Fibroblast of the conjunctiva (primary cell): ENCODE results near the gene CD24.

Experiments used
- DNase-seq: peaks from one replicate; pipeline ENCODE4 v3.0.0-alpha.2; 2010; ENCODE audit warnings: low read depth

Gene CD24

DNA sequence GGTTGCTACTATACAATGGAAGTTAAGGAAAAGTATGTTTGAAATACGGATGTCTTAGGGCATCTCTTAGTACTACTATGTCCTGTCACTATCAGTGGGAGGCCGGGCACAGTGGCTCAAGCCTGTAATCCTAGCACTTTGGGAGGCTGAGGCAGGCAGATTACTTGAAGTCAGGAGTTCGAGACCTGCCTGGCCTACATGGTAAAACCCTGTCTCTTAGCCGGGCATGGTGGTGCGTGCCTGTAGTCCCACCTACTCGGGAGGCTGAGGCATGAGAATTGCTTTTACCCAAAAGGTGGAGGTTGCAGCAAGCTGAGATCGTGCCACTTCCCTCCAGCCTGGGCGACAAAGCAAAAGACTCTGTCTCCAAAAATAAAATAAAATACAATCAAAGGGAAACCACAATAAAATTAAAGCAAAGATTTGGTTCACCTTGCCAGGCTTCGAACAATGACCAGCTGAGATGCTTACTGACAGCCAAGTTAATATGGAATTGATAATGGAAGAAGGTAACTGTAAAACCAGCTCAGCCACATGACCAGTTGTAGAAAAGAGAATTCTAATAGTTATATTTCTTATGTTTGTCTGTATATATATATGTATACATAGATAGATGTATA is 6.5 kb downstream of the CD24 start:
- DNase-seq: no peak

DNA sequence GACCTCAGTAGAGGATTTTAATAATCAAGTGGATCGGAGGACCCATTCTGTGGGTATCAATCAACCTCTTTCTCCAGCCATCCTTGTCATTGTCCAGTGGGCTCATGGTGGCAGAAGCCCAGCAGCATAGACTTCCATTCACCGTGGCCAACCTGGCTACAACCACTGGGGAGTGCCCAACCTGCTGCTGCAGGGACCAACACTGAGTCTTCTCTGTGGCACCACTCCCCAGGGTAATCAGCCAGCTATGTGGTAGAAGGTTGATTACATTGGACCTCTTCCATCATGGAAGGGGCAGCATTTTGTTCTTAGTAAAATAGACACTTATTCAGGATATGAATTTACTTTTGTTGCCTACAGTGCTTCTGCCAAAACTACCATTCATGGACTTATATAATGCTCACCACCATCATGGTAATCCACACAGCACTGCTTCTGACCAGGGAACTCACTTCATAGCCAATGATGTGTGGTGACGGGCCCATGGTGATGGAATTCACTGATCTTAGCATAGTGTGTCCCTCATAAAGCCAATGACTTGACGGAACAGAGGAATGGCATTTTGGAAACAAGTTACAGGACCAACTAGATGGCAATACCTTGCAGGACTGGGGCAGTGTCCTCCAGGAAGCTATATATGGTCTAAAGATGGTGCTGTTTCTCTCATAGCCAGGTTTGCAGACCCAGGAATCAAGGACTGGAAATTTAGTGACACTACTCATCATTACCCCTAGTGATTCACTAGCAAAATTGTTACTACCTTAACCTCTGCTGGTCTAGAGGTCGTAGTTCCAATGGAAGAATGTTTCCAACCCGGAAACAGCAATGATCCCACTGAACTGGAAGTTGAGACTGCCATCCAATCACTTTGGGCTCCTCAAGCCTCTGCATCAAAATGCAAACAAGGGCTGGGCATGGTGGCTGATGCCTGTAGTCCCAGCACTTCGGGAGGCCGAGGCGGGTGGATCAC is 7.6 kb downstream of the CD24 start:
- DNase-seq: no peak

DNA sequence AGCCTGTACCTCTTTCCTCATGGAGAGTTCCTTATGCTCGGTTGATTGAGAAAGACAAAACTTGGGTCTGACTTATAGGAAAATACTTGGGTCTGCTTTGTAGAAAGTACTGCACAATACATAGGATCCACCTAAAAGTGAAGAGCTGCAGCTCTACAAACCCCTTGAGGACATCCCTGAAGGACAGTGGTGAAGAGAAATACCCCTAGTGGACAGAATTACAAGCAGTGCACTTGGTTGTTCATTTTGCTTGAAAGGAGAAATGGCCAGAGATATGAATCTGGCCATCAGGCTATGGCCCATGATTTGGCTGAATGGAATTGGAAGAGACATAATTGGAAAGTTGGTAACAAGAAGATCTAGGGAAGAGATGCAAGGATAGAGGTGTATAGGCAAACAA is 8.3 kb downstream of the CD24 start:
- DNase-seq: no peak

DNA sequence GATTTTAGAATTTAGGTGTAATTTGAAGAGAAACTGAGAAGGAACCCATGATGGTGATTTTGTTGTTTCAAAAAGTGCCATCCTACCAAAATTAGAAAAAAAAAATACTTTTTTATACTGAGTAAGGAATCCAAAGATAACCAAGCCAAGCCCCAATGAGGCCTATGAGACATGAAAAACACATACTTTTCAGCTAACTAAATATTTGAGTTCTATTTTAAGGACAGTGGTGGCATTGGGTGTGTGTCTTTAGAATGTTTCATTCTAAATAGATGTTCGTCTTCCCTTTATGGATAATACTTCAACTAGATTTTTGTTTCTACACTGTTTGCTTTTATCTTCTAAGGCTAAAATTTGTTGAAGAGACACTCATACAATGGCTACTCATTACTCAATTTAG is 9.6 kb downstream of the CD24 start:
- no peak for DNase-seq

DNA sequence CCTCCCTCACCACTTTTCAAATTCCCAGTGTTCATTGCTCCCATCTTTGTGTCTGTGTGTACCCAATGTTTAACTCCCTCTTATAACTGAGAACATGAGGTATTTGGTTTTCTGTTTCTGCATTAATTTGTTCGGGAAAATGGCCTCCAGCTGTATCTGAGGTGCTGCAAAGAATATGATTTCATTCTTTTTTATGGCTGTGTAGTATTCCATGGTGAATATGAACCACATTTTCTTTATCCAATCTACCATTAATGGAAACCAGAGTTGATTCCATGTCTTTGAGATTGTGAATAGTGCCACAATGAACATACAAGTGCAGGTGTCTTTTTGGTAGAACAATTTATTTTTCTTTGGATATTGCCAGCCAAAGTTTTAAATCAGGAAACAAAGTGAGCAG is 10.4 kb downstream of the CD24 start:
- DNase-seq: no peak

DNA sequence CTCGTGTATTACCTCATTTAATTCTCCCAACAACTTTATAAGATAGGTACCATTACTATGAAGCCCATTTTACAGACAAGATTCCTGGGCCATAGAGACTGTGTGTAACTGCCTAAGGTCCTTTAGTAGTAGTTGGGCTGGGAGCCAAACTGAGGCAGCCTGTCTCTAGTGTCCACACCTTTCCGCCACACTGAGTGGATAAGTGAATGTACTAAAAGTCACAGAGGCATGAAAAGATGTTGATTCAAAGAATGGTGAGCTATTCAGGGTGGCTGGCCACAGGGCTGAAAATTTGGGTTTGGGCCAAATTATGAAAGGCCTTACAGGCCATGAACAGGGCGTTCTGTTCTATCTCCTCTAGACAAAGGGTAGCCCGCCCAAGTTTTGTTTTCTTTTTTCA is 11.0 kb downstream of the CD24 start:
- no peak for DNase-seq

DNA sequence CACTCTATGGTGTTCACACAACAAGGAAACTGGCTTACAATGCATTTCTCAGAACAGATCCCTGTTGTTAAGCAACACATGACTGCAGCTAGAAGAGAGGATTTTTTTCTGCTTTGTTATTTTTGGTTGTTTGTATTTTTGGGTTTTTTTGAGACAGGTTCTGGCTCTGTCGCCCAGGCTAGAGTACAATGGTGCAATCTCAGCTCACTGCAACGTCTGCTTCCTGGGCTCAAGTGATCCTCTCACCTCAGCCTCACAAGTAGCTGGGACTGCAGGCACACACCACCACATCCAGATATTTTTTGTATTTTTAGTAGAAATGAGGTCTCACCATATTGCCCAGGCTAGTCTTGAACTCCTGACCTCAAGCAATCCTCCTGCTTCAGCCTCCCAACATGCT is 12.7 kb downstream of the CD24 start:
- DNase-seq: no peak

DNA sequence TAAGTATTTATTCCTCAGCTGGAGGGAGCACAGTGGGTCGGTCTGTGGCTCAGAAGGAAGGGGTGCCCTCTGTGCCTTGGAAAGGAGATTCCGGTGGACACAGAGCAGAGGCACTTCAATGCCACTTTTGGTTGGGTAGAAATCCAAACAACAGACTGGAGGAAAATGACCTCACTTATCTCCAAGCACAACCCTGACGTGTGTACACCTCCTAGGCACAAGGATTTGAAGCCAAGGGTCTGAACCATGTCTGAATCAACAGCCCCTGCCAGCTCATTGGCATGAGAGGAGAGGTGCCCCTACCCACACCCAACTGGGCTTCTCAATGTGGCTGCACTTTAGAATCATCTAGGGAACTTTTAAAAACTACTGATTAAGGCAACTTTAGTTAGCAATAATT is 13.4 kb downstream of the CD24 start:
- no peak for DNase-seq

DNA sequence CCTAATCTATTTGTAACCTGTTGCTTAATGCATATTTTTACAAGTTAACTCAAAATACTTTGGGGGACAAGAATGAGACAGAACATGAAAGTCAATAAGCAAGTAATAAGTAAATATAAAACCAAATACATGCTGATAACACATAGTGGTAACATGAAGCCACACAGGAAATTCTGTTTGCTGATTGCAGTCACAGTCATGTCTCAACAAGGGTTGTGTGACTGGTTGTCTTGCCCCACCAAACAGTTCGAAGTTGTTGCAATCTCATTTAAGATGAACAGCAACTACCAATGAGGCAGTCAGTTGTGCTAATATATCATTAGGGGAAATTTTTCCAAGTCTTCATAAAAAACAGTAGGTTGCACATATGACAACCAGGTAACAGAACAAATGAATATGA is 14.5 kb downstream of the CD24 start:
- DNase-seq: no peak

DNA sequence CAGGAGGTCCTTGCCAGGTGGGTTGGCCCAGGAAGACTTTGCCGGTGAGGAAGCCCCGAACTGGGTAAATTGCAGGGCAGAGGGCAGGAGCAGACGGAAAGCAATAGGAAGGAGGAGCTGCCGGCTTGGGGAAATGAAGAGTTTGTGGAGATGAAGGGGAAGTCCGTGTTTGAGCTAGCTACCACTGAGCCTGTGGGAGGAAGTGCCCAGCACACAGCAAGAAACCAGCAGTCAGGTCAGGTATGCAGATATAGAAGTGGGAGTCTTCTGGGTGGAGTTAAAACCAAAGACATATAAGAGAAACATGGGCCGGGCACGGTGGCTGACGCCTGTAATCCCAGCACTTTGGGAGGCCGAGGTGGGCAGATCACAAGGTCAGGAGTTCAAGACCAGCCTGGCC is 34.7 kb downstream of the CD24 start:
- no peak for DNase-seq

DNA sequence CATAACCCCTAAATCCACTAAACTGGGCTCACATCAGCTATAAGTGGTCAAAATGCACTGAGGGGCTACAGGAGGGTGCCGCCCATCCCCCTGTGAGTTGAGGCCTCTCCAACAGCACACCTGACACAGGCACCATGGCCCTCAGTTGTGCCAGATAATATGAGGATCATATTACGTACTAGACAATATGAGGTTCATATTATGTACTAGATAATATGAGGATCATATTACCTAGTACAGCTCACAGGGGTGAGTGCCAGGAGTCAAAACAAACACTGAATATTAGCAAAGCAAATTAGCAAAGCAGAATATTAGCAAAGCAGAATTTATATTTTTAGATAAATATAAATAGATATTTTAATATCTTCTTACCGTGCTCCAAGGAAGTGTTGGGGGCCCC is 35.3 kb downstream of the CD24 start:
- DNase-seq: no peak

DNA sequence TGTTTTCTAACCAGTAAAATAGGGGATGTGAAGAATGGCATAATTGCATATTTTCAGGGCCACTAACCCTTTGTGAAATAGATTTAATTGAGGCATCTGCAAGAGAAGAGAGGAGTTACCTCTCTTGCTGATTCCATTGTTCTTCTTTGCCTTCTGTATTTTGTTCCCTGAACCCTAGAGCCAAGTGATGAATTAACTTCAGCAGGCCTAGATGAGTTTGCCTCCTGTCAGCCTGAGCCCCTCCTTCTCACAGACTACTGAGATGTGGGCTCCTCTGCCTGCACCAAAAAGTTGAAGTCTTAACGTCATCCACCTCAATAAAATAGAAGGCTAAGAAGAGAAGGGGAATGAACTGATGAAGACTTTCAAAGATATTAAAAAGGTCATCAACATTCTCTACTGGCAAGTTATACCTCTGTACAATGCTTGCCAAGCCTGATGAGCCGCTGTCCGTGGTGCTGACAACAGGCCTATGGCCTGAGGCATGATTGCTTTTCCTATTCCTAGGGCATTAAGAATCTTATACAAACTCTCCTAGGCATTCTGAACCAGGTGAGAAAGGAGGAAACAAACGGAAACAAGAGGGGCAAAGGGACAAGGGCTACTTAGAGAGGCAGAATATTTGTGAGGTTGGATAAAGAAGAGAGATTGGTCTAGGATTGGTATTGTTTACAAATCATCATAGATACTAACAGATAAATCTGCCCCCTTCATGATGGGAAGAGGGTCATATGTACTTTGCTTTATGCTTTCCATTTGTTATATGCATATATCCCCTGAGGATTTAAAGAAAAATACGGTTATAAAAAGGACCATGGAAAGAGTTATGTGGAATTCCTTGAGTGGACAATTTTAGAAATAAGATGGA is 46.8 kb downstream of the CD24 start:
- DNase-seq: no peak

DNA sequence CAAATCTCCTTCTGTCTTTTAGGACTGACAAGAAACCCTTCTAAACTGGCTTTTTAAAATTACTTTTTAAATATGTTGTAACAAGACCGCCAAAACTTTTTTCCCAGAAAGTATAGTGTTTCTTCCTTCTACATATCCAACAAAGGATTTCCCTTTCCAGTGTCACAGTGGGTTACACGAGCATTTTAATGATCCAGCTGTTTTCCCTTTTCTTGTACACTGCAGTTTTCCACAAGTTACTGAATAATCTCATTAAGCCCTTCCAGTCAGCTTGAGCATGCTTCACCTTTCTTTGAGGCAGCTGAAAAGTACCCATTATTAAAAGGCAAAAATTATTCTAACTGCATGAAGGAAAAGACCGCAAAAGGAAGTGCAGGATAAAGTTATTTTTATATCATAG is 48.6 kb downstream of the CD24 start:
- DNase-seq: no peak

DNA sequence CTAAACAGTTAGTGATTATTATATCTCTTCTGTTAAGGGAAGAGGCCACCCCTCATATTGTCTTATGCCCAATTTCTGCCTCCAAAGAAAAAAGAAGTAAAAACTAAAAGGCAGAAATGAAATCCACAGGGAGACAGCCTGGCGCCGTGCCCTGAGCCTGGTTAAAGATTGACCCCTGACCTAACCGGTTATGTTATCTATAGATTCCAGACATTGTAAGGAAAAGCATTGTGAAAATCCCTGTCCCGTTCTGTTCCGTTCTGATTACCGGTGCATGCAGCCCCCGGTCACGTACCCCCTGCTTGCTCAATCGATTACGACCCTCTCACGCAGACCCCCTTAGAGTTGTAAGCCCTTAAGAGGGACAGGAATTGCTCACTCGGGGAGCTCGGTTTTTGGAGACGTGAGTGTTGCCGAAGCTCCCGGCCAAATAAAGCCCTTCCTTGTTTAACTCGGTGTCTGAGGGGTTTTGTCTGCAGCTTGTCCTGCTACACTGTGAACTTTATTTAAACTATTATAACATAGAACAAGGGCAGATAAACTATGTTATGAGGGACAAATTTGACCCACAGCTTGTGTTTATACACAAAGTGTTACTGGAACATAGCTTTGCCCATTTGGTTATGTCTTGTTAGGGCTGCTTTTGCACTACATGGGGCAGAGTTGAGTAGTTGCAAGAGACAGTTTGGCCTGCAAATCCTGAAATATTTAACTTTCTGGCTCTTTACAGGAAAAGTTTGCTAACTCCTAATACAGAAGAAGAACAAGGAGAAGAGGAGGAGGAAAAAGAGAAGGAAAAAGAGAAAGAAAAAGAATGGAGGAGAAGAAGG is 49.6 kb downstream of the CD24 start:
- DNase-seq: no peak

DNA sequence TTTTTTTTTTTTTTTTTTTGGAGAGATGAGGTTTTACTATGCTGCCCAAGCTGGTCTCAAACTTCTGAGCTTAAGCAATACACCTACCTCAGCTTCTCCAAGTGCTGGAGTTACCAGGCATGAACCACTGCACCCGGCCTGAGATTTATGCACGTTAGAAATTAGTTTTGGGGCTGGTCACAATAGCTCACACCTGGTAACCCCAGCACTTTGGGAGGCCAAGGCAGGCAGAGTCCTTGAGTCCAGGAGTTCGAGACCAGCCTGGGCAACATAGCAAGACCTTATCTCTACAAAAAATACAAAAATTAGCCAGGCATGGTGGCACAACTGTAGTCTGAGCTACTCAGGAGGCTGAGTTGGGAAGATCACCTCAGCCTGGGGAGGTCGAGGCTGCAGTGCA is 51.9 kb downstream of the CD24 start:
- no peak for DNase-seq
